GM11168 (cell line): ENCODE results near the gene PAN2.
"Not testable (repeated sequence)": the region's sequence is repeated elsewhere in the genome, so short reads cannot be mapped to it uniquely, and the experiment has no call there.

Experiments used
- in situ Hi-C: fragments of 300-500 bp; cut with MboI; formaldehyde crosslinking; loops from one replicate; pipeline ENCODE4 v1.12.0; 2022; ENCODE audit warnings: low sequenced_read_pairs; ENCODE audit not compliant: unreplicated experiment

The PAN2 gene

DNA sequence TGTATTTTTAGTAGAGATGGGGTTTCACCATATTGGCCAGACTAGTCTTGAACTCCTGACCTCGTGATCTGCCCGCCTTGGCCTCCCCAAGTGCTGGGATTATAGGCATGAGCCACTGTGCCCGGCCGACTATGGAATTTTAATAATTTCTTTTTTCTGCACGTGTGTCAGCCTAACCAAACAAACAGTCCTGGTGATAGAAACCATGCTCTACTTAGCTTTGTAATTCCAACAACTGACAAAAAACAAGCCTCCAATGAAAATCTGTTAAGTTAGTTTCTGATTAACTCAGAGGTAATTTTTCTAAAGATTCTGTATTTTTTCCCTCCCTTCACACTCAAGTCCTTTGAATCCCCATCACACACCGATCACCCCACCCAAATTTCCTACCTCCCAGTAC lies 51.8 kb downstream of the PAN2 start:
- in situ Hi-C loops, result no loop called here

DNA sequence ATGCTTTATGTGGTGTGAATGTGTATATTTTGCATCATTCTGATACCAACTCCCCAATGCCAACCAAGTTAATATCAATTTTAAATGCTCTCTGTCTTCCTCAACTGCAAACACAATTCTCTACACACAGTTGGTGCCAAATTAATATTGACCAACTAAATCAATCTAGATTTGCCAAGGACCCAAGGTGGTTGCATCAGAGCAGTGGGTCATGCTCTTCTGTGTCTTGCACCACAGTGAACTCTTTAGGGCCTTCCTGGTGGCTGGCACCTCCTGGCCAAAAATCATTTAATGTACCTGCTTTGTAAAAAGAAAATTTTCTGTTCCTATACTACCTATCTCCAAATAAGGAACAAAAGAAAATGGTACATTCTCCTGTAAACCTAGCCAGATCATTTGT lies 53.0 kb downstream of the PAN2 start:
- in situ Hi-C loops, result no loop called here

DNA sequence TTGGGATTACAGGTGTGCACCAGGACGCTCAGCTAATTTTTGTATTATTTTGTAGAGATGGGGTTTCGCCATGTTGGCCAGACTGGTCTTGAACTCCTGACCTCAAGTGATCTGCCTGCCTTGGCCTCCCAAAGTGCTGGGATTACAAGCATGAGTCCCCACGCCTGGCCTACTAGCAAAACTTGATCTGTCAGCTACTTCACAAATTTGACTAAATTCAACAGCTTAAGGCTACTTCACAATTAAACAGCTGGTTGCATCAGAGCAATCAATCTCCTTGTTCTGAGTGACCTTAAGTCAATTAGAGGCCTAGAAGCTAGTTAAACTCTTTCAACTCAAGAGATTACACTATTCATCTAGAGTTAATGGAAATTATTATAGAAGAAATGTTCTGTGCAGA lies 54.9 kb downstream of the PAN2 start:
- in situ Hi-C loops, result no loop called here

DNA sequence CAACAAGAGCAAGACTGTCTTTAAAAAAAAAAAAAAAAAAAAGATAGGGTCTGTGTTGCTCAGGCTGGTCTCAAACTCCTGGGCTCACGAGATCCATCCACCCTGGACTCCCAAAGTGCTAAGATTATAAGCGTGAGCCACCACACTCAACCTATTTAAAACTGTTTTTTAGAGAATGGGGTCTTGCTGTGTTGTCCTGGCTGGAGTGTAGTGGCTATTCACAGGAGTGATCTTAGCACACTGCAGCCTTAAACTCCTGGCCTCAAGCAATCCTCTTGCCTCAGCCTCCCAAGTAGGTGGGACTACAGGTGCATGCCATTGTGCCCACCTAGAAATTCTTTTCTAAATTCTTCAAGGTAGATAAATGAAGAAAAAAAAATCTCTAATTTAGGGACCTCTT lies 59.5 kb downstream of the PAN2 start:
- in situ Hi-C loops, result no loop called here

DNA sequence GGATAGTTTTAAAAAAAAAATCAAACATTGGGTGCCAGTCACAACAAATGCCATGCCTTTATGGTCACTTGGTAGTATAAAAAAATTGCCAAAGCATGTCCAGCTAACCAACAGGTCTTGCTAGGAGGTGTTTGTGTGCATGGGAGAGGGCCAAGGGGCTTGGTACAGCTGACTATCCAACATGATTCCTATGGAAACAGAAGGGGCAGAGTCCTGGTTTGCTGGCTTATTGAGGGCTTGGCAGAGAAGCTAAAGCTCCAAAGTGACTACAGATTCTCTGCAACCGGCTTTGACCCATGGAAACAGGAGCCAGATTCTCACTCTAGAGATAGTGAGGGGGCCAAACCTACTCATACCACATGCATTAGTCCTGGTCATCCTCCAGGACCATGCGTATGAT lies 61.3 kb downstream of the PAN2 start:
- in situ Hi-C loops, result not testable (repeated sequence)

DNA sequence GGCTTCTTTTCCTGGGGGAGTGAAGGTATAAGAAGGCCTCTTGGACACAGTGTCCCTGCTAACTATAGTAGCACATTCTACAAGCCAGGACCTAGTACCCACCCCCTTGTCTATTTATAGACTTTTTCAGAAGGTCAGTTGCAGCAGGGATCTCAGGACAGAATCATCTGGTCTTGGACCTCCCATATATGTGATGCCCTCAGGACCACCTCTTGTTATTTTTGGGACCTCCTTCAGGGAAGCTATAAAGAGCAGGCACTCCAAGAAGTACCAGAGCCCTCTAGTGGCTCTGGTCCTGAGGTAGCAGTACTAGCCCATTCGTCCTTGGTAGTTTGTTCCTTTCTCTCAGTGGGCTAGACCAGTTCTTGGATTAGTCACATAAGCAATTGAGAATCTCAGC lies 62.8 kb downstream of the PAN2 start:
- in situ Hi-C loops, result no loop called here

DNA sequence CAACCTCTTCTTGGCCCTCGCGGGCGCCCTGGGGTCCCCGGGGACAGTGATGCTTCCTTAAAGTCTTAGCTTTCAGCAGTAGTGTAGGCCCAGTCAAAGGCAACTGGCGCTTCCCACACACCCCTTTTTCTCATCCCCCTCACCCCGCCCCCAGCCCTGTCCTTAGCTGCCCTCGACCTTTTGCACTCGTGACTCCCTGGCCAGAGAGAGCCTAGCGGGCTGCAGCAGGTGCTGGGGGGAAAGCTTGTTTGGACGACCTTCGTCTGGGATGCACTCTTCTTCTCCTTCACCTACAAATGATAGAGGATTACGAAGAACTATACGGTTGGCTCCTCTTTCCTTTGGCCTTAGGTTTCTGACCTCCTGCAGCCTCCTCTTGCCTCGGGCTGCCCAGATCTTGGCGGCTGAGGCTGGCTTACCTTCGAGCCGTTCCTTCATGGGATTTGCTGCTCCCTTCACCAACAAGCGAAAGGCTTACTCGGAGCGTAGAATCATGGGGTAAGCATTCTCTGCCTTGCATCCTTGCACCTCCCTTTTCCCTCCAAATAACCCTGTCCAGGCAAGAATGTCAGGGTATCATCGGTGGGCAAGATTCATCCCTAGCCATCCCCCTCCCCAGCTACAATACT lies 66.2 kb downstream of the PAN2 start:
- in situ Hi-C loops, result no loop called here

DNA sequence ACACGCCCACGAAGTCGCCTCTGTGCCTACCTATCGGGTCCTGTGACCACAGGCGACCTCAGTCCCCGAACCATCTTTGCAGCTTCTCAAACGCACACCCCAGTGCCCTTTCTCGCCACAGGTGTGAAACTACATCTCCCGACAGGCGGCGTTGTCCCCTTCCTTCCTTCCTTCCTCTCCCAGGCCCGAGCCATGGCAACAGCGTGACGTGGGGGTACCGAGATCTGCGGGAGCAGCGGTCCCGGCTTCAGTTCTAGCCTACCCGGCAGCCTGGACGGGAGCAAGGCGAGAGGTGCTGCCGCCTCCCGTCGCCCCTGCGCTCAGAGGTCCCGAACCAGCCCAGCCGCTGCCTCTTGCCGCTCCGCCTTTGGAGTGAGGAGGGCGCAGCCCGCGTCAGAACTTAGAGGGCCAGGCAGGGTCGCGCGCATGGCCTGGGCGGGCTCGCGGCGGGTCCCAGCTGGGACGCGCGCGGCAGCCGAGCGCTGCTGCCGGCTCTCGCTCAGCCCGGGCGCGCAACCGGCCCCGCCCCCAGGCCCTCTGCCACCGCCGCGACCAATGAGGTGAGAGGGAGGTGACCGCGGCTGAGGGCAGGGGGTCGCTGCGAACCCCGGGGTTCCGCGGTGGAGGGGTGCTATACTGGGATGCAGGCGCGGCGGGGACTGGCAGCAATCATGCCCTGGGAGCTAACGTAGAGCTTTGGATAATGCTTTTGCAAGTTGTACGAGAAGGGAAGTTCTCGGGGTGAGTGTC lies 66.9 kb downstream of the PAN2 start, which contains the start of gene COQ10A:
Gene COQ10A, plus strand, starts transcription at position 250 of the 750 bp plus-strand sequence. Its CDS starts 177 bp downstream, at position 427.
- in situ Hi-C loops, result no loop called here
